ENCODE measurements around the gene LSM4.
A peak's percentile ranks its signal among the peaks of the same experiment; 100 is the strongest.

Gene LSM4

GRCh38 chr19:18292810-18293641, 29.9 kb downstream of the LSM4 start:
- peak; percentile 86 for DNase-seq (ENCODE audit: low spot score)

DNA sequence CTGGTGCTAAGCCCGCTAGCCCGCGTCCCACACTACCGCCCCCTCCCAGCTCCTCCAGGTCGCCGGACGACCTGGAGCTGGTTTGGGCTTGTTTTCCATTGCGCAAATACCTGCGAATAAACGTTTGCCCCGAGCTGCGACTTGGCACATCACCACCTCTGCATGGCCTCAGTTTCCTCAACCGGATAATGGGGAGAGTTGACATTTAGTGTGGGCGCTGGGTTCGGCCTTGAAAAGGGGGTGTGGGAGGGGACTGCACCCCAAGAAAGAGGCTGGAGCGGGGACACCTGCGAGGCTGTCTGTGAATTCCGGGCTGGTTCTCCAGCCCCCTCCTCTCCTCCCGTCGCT, 30.4 kb downstream of the LSM4 start:
- DNase-seq (ENCODE audit: low spot score): peak; percentile 59

GRCh38 chr19:18291590-18292461, 31.1 kb downstream of the LSM4 start:
- DNase-seq (ENCODE audit: low spot score): peak; percentile 80

GRCh38 chr19:18291019-18291524, 31.8 kb downstream of the LSM4 start:
- no peak for DNase-seq (ENCODE audit: low spot score)

DNA sequence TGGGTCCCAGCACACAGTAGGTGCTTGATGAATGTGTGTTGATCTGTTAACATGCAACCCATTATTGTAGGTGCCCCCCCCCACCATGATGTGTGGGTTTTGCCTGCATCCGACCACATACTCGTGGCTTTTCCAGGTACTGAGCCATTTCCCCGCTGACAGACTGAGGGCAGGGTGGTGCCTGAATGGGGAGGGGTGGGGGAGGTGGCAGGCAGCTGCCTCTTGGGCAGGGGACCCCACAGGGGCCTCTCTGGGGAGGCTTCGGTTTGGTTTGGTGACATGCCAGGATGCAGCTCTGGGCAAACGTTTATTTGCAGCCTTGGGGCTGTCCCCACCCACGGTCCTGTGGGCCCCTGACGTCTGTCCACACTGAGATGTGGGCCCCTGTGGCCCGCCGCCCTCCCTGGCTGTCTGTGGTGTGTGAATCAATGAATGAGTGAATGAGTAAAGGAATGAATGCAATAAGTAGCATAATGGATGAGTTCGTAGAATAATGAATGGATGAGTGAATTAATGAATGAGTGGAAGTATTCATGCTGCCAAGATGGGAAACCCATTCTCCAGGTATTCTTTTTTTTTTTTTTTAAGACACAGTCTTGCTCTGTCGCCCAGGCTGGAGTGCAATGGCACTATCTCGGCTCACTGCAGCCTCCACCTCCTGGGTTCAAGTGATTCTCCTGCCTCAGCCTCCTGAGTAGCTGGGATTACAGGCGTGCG, 32.4 kb downstream of the LSM4 start:
- no peak for DNase-seq (ENCODE audit: low spot score)

DNA sequence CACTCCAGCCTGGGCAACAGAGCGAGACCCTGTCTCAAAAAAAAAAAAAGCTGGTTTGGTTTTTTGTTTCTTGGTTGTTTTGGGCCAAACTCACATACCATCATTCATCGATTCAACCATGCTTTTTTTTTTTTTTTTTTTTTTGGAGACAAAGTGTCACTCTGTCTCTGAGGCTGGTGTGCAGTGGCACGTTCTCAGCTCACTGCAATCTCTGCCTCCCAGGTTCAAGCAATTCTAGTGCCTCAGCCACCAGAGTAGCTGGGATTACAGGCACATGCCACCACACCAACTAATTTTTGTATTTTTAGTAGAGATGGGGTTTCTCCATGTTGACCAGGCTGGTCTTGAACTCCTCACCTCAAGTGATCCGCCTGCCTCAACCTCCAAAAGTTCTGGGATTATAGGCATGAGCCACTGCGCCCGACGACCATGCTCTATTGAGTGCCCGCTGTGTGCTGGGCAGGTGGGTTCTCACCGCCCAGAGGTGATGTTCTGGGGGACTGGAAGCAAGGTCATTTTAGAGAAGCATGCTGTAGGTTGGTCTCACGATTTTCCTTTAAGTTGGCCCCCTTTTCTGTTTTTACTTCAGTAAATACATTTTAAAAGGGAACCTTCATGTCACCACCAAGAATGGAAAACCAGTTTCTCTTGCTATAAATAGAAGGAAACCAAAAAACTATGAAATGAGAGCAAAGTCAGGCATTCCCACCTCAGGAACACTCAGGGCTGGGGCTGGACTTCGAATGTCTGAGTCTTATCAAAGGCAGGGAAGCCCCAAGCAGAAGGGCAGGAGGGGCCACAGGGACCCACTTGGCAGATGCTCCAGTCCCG, 33.2 kb downstream of the LSM4 start:
- no peak for DNase-seq (ENCODE audit: low spot score)

DNA sequence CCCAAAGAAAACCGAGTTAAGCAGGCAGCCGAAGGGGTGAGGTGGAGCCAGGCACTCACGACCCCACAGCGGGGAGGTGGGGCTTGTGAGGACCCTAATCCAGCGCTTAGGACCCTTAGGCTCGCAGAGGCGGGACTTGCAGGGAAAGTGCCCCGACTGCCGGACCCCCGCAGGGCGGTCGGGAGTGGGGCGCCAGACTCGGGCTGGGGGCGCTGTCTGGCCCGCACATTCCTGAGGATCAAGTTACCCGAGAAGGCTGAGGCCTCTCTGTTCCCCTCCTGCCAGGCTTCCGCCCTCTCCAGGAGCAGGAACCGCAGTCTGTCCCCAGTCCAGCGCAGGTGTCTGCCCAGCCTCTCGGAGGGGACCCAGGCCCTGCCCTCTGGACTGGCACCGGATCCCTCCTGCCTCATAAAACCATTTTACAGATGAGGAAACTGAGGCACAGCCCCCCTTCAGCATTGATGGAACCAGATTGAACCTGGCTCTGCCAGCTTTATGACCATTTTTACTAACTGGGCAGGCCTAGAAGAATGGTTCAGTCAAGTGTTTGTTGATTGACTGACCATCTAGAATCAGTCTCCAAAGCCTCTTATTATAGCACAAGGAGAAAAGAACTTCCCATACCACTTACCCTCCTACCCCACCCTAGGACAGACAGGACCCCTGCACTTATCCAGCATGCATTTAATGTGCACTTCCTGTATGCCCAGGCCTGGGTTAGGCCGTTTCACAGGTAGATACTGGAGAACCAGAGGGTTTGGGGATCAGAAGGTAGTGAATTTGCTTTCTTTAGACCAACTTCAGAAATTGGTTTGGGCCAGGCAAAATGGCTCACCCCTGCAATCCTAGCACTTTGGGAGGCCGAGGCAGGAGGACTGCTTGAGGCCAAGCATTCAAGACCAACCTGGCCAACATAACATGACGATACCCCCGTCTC, 34.8 kb downstream of the LSM4 start:
- no peak for DNase-seq (ENCODE audit: low spot score)

DNA sequence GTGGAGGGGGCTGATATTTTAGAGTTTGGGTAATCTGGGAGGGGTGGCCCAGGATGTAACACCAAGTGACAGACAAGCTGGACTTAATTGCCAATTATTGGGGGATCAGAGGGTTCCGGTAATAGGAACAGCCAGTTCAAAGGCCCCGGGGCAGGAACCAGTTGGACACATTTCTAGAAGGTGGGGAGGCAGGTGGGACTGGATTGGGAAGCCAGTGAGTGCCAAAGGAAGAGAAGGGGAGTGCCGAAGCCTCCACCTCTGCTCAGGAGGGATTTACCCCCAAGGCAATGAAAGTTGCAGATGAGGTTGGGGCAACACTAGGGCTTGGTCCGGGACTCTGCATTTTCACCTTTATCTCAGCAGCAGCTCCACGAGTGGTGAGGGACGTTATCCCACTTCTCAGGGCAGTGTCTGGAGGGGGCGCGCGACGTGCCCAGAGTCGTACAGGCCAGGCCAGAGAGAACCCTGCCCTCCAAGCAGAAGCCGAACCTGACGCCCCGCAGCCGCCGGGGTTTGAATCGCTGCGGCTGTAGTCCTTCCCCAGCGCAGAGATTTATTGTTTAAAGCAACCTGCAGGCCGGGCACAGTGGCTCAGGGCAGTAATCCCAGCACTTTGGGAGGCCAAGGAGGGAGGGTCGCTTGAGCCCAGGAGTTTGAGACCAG, 35.8 kb downstream of the LSM4 start:
- no peak for DNase-seq (ENCODE audit: low spot score)

GRCh38 chr19:18284712-18285360, 38.0 kb downstream of the LSM4 start:
- no peak for DNase-seq (ENCODE audit: low spot score)

DNA sequence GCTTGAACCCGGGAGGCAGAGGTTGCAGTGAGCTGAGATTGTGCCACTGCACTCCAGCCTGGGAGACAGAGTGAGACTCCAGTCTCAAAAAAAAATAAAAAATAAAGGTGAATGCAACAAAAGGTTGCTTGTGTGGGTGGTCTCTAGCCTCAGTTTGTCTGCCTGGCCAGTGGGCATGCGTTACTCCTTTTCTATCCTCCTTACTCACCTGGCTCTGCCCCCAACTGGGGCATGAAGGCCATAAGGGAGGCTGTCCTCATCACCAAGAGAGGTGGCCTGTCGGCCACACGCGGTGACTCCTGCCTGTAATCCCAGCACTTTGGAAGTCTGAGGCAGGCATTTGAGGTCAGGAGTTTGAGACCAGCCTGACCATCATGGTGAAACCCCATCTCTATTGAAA, 39.5 kb downstream of the LSM4 start:
- no peak for DNase-seq (ENCODE audit: low spot score)

- peak; percentile 22 for DNase-seq (ENCODE audit: low spot score)
Observed at GRCh38 chr19:18282788-18283141, 40.1 kb downstream of the LSM4 start.

DNA sequence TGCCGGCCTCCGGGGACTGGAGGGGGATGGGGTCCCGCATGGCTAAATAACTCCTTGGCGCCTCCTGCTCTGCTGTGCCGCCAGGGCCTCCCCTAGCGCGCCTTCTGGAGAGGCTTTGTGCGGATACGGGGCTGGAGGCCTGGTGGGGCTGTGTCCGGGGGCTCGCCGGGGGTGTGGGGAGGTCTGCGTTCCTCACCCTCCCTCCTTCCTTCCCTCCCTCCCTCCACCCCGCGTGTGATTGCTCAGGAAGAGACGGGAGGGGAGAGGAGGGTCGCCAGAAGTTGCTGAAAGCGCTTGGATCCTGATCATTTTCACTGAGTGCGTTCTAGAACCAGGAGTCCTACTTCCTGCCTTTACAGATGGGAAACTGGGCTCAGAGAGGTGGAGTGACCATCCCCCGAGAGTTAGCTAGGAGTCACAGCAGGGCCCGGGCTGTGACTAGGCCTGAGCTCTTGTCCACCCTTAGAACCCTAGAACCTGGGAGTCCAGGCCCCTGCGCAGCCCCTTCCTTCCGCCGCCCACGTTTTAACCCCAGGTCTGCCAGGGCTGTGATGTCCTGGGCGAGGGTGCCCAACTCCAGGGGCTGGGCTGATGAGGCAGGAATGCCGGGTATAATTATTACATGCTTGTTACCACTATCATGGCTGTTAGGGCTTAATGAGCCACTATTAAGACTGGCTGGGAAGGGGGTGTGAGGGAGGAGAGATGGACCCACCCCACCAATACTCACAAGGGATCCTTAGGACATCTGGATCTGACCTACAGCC, 40.7 kb downstream of the LSM4 start:
- DNase-seq (ENCODE audit: low spot score): peak; percentile 84

- DNase-seq (ENCODE audit: low spot score): peak; percentile 95
Observed at GRCh38 chr19:18281082-18282020, 41.5 kb downstream of the LSM4 start, which contains the start of gene JUND. Gene JUND, minus strand, starts transcription at chr19:18281622. Its CDS starts 138 bp downstream, at chr19:18281484.

DNA sequence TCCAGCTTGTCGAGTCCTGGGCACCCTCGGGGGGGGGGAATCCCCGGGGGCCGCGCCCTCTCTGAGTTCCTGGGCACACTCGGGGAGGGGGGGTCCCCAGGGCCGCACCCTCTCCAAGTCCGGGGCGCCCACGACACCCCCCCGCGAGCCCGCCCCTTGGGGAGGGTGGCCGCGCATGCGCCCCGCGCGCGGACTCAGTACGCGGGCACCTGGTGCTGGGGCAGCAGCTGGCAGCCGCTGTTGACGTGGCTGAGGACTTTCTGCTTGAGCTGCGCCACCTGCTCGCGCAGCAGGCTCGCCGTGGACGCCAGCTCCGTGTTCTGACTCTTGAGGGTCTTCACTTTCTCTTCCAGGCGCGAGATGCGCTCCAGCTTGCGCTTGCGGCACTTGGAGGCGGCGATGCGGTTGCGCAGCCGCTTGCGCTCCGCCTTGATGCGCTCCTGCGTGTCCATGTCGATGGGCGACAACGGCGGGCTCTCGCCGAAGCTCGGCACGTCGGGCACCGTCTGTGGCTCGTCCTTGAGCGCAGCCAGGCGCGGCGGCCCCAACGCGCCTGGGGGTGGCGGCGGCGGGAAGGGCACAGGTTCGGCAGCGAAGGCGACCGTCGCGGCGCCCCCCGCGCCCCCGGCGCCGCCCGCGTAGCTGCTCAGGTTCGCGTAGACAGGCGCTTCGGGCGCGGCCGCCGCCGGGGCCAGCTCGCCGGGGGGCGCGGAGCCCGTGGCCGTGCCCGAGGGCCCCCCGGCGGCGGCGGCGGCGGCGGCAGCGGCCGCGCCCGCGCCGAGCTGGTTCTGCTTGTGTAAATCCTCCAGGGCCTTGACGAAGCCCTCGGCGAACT, 42.4 kb downstream of the LSM4 start:
- DNase-seq (ENCODE audit: low spot score): peak; percentile 60

DNA sequence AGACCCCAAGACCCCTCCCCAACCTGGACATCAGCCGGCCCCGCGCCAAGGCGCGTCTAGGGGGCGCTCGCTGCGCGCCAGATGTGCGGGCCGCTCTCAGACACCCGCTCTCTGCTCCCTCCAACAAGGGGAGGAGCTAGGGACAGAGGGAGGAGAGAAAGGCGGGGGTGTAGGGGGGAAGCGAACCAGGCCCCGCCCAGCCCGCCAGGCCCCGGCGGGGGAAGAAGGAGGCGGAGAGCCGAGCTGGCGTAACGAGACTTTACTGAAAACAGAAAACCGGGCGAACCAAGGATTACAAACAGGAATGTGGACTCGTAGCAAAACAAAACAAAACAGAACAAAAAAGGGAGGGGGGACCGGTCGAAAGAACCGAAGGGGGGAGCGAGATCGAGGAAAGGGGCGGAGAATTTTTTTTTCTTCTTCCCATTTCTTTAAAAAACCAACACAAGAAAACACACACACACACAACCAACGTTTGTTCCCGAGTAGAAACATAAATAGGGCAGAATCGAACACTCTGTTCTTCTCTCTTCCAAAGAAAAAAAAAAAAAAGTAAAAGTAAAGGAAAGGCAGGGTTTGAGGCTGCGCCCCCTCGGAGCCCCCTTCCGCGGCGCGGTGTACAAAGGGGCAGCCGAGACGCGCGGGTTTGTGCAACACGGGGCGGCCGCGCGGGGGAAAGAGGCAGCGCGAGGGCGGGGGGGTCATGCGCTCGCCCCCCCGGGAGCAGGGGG, 43.2 kb downstream of the LSM4 start:
- DNase-seq (ENCODE audit: low spot score): peak; percentile 92

GRCh38 chr19:18279266-18279515, 43.7 kb downstream of the LSM4 start:
- no peak for DNase-seq (ENCODE audit: low spot score)

All from cerebellar cortex (tissue), 1 donor.